Ramos (cell line): Measurements from ENCODE around the gene RGS6.

Experiments used
- in situ Hi-C: fragments of 300-500 bp; cut with MboI; formaldehyde crosslinking; loops from one replicate; pipeline ENCODE4 v1.14.3; 2022; ENCODE audit warnings: low sequenced_read_pairs; ENCODE audit not compliant: unreplicated experiment

The RGS6 gene

GRCh38 chr14:72002731-72003130, 70.5 kb downstream of the RGS6 start:
- in situ Hi-C loops, result no loop called here

DNA sequence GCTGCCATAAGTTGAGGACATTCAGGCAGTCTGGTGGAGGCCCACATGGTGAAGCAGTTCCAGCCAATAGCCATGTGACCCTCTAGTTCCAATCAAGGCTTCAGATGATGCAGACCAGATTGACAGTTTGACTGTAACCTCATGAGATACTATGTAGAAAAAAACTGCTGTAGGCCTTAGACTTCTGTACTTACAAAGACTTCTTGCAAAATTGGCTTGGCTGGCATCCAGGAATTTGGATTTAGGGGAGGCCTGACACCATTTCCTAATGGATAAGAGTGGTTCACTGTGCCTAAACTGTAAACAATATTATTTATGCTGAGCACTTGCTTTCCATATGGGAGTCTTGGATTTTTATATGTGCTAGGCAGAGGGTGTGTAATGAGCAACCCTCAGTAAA, 76.4 kb downstream of the RGS6 start:
- in situ Hi-C loops, result no loop called here

DNA sequence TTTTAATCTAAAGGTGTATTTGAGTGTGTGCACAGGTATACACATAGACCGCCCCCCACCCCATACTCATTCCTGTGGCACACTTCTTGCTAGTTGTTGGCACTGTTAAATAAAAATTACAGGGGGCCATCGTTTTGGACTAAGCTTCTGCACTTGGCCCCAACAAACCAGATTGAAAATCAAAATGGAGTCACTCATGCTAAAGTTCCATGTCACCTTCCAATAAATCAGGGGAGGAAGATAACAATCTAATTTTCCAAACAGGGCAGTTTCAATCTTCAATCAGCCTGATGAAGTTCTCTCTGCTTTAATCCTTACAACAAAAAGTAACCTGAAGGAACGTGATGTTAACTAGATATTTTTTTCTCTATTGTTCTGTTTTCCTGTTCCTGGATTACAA, 78.2 kb downstream of the RGS6 start:
- in situ Hi-C loops, result no loop called here

- in situ Hi-C loops, result no loop called here
Observed at GRCh38 chr14:72013721-72014345, 81.6 kb downstream of the RGS6 start.

DNA sequence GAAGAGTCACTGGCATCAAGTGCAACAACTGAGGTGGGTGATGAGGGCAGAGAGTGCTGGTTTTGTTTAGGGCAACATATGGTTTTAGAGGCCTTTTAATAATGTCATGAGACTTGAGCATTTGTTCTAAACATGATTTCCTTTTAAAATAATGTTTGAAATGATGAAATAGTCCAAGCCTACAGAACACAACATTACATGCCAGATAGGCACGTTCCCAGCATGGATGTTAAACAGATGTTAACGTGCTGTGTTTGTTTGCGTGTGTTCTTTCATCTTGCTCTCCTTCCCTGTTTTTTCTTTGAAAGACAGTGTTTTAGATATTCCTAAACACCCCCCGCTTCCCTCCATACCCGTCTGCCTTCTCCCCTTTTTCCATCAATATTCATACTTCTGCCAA, 82.3 kb downstream of the RGS6 start:
- in situ Hi-C loops, result no loop called here

DNA sequence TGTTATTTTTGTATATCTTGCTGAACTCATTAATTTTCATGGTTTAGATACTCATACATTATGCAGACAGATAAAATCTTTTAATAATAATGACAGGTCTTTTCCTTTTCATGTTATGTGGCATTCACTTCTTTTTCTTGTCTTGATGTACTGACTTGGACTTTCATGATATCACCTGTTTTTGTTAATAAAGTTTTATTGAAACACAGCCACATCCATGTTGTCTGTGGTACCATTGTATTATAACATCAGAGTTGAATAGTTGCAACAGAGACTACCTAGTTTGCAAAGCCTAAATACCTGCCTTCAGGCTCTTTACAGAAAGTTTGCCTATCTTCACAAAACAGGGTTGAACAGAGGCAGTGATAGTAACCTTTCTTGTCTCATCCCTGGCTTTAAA, 85.1 kb downstream of the RGS6 start:
- in situ Hi-C loops, result no loop called here

- in situ Hi-C loops, result no loop called here
Observed at GRCh38 chr14:72023128-72024042, 91.2 kb downstream of the RGS6 start.

- in situ Hi-C loops, result no loop called here
Observed at GRCh38 chr14:72024043-72024407, 91.8 kb downstream of the RGS6 start.

DNA sequence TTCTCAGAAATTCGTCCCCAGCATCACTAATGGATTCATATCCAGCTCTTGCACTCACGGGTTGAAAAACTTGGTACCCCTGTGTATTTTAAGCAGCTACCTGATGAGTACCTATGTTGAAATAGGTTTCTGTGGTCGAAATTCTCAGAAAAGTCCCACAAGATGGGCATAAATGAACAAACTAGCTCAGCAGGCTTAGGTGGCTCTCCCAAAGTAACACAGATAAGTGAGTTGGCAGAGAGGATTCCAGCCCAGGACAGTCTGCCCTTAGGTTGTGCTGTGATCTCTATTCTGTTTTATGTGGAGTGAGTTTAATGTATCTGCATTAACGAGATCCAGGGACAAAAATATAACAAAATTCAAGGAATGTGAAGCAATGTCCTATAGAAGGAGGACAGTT, 92.3 kb downstream of the RGS6 start:
- in situ Hi-C loops, result no loop called here

GRCh38 chr14:72026536-72026935, 94.3 kb downstream of the RGS6 start:
- in situ Hi-C loops, result no loop called here

GRCh38 chr14:72027061-72027460, 94.8 kb downstream of the RGS6 start:
- in situ Hi-C loops, result no loop called here

- in situ Hi-C loops, result no loop called here
Observed at GRCh38 chr14:72033365-72033764, 101.1 kb downstream of the RGS6 start.

- in situ Hi-C loops, result no loop called here
Observed at GRCh38 chr14:72040528-72040927, 108.3 kb downstream of the RGS6 start.

DNA sequence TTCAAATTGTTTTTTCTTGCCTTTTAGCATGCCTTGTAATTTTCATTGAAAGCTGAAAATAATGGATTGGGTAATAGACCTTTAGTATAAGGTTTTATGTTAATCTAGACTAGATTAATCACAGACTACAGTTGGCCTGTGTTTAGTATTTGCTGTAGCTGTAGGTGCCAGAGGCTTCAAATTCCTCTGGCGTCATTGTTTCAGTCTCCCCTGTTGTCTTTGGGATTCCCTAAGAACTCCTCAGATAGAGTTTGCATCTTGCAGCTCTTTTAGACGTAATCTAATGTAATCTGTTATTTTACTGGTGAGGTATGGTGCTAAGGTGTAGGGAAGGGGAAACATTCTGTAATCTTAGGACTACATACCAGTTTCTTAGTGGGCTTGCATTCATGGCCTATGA, 113.0 kb downstream of the RGS6 start:
- in situ Hi-C loops, result no loop called here

DNA sequence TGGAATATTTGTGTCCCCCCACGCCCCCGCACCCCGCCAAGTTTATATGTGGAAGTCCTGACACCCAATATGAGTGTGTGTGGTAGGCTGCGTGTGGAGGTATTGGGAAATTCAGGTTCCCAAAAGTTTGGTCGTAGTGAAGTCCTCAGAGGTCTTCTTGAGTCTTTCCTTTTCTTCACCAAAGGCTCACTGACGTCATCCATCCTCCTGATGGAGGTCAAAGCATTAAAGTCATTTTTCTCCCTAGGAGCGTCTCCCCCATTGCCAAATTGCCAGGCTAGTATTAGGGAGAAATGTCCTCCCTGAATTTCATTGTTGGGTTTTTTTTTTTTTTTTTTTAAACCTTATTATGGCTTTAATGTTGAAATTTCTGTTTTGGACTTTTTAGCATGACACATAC, 113.7 kb downstream of the RGS6 start:
- in situ Hi-C loops, result no loop called here

GRCh38 chr14:72049462-72049861, 117.2 kb downstream of the RGS6 start:
- in situ Hi-C loops, result no loop called here

DNA sequence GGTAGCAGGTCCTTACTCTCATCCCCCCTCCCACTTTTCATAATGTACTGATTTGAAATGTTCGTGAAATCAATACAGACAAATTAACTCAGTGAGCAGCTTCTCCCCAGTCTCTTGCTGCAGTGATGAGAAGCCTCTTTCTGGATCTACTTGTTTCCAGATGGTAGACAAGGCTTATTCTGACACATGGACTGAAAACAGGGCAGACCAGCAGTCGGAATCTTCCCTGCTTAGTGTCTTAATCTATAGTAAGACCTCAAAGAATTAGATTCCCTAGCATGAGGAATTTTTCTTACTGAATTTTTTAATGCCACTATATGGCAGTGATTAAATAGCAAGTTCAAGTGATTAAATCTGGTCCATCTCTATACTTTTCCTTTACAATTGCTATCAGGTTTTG, 120.1 kb downstream of the RGS6 start:
- in situ Hi-C loops, result no loop called here

- in situ Hi-C loops, result no loop called here
Observed at GRCh38 chr14:72053651-72054050, 121.4 kb downstream of the RGS6 start.

GRCh38 chr14:72054911-72055310, 122.7 kb downstream of the RGS6 start:
- in situ Hi-C loops, result no loop called here

GRCh38 chr14:72057701-72058285, 125.6 kb downstream of the RGS6 start:
- in situ Hi-C loops, result no loop called here

- in situ Hi-C loops, result no loop called here
Observed at GRCh38 chr14:72060460-72060859, 128.2 kb downstream of the RGS6 start.
